C4-2B (cell line): ENCODE data around the gene DLG2.

Experiments used
- ZFX ChIP-seq: fragments of 450-650 bp; IDR thresholded peaks from 2 replicates; pipeline ENCODE4 v1.6.1; 2017
- TF ChIP-seq, protein P1 (sequence below): fragments of 450-650 bp; conservative IDR thresholded peaks from 2 replicates; pipeline ENCODE4 v1.5.1; 2017; ENCODE audit warnings: mild to moderate bottlenecking

DNA sequence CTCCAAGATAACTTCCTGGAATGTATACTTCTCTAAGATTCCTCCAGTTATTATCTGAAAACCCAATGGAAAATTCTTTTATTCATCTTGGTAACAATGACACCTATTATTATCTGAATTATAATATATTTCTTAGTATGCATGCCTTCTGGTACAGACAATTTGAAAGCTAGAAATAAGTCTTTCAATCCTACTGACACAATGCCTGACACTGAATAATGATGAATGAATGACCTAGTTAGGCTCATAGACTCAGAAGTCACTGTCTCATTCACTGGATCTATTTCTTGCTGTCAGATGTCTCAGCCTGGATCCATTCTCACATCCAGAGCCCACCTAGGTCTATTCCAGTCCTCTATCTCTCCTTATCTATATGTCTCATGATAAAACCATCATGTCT, 1214.3 kb downstream of the DLG2 start:
- TF ChIP-seq, protein P1, sequence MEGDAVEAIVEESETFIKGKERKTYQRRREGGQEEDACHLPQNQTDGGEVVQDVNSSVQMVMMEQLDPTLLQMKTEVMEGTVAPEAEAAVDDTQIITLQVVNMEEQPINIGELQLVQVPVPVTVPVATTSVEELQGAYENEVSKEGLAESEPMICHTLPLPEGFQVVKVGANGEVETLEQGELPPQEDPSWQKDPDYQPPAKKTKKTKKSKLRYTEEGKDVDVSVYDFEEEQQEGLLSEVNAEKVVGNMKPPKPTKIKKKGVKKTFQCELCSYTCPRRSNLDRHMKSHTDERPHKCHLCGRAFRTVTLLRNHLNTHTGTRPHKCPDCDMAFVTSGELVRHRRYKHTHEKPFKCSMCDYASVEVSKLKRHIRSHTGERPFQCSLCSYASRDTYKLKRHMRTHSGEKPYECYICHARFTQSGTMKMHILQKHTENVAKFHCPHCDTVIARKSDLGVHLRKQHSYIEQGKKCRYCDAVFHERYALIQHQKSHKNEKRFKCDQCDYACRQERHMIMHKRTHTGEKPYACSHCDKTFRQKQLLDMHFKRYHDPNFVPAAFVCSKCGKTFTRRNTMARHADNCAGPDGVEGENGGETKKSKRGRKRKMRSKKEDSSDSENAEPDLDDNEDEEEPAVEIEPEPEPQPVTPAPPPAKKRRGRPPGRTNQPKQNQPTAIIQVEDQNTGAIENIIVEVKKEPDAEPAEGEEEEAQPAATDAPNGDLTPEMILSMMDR: no peak
- TF ChIP-seq ZFX: no peak
